ENCODE data around the gene EXOC3L4. TPM values are rescaled to one million over a fixed set of nuclear protein-coding genes. Genes with fewer than 3 reads are reported as not detected.

Gene EXOC3L4
- polyA plus RNA-seq, 2 of the 4 experiments (the other 2 are of a cell fraction) = 1.5 to 4.3 TPM

DNA sequence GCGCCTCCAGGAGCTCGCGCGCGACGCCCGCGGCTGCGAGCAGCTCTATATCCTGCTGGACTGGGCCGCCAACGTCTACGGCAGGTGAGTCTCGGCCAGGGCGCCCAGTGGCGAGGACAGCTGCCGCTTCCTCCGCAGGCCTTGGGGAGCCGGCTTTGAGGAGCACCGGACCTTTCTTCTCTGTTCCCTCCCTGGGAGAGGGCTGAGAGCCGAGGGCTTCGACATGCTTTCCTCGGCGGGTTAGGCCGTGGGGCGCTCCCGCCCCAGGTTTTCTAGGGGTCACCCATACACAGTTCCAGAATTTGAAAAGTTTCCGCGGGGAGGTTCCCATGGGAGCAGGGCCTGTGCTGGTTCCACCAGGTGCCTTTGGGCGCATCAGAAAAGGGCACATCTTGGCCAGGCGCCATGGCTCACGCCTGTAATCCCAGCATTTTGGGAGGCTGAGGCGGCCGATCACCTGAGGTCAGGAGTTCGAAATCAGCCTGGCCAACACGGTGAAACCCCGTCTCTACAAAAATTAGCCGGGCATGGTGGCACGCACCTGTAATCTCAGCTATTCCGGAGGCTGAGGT is 8.2 kb downstream of the EXOC3L4 start:
- CTCF ChIA-PET = interaction anchor here (0.7 to 14.0 kb wide), 17 partner anchors 9 to 291 kb away, joined by 3 to 544 read pairs (median 22); partner anchors contain the start of gene TNFAIP2
- DNase-seq (ENCODE audit: low read depth in 1 of 2, low spot score in 1 of 2) (no peak), FAIRE-seq (no peak), ATAC-seq (no peak)
- 92% methylated on average over 36 of the region's 39 CpGs for WGBS (ENCODE audit: missing lambda C conversion rate)
- Histone ChIP-seq H3K9me3 (no peaks in the 10 kb centered on the region), H3K4me3 (no peak overlapping the region; the same call in 2 of the 3 replicates), H3K27ac (peak overlapping the region in 1 of 2 experiments; percentile 94; a peak in 2 of 6 replicates), H3K4me1 (peaks cover 78% of the 10 kb centered on the region), H3K4me2 (peak overlapping the region; percentile 78)
- POLR2A ChIA-PET = interaction anchor here (1.0 to 2.3 kb wide), 4 partner anchors 16 to 231 kb away, joined by 3 to 10 read pairs (median 6); partner anchors contain the start of gene EIF5
- no peak for TF ChIP-seq KDM5A (IDR thresholded peaks at IDR 0.05)
- no peak for TF ChIP-seq HMGXB4 (CRISPR knock-in tag; IDR thresholded peaks at IDR 0.05; ENCODE audit: borderline replicate concordance)
- TF ChIP-seq CBX2 (IDR thresholded peaks at IDR 0.05; ENCODE audit: borderline replicate concordance, low read depth) = no peak
- TF ChIP-seq FOXS1 (CRISPR knock-in tag; IDR thresholded peaks at IDR 0.05) = no peak
- no peak for TF ChIP-seq FOSB (CRISPR knock-in tag; IDR thresholded peaks at IDR 0.05)
- TF ChIP-seq MAFK (IDR thresholded peaks at IDR 0.05; ENCODE audit: partially characterized antibody) = no peak
- no peak for TF ChIP-seq HOXB5 (CRISPR knock-in tag; IDR thresholded peaks at IDR 0.05)
- no peak for TF ChIP-seq RNF2 (IDR thresholded peaks at IDR 0.05; ENCODE audit: borderline replicate concordance, low read depth)
- TF ChIP-seq RFX5 (IDR thresholded peaks at IDR 0.05) = no peak
- no peak for TF ChIP-seq ZC3H11A (IDR thresholded peaks at IDR 0.05)
- TF ChIP-seq MAZ (IDR thresholded peaks at IDR 0.05; ENCODE audit: borderline replicate concordance, low read depth, low read length) = no peak
- no peak for TF ChIP-seq ESRRA (IDR thresholded peaks at IDR 0.05; ENCODE audit: borderline replicate concordance, low read length)
- no peak for TF ChIP-seq BHLHE40 (IDR thresholded peaks at IDR 0.05; ENCODE audit: low read depth, low read length)
- no peak for TF ChIP-seq KDM1A (IDR thresholded peaks at IDR 0.05; ENCODE audit: low read depth)
- TF ChIP-seq NR3C1 (IDR thresholded peaks at IDR 0.05) = no peak

- WGBS (ENCODE audit: missing lambda C conversion rate) = 3% methylated on average over 37 of the region's 68 CpGs
- Histone ChIP-seq H3K4me1 (peaks cover 78% of the 10 kb centered on the region), H3K27ac (peak overlapping the region; percentile 94), H3K9me3 (no peaks in the 10 kb centered on the region), H3K4me3 (peak overlapping the region; percentile 42), H3K4me2 (peak overlapping the region; percentile 78)
- DNase-seq (ENCODE audit: low read depth in 1 of 2, low spot score in 1 of 2) = peak; percentile 88 to 95
- FAIRE-seq = no peak
- peak; percentile 61 to 80 for ATAC-seq
- ChIA-PET CTCF (interaction anchor here (0.6 to 14.0 kb wide), 41 partner anchors 8 to 747 kb away, joined by 3 to 544 read pairs (median 9); partner anchors contain the start of genes EXOC3L4, LBHD2 and TNFAIP2), POLR2A (interaction anchor here (1.0 to 2.3 kb wide), 6 partner anchors 17 to 241 kb away, joined by 3 to 10 read pairs (median 4); partner anchors contain the start of gene EIF5)
- TF ChIP-seq MAZ (IDR thresholded peaks at IDR 0.05; ENCODE audit: borderline replicate concordance, low read depth, low read length) (no peak), KDM1A (IDR thresholded peaks at IDR 0.05; ENCODE audit: low read depth) (no peak), BCL3 (IDR thresholded peaks at IDR 0.05) (peak; percentile 54; the same call in 1 of the 3 replicates), CEBPB (IDR thresholded peaks at IDR 0.05) (no peak), ESRRA (IDR thresholded peaks at IDR 0.05; ENCODE audit: borderline replicate concordance, low read length) (no peak), RFX5 (IDR thresholded peaks at IDR 0.05) (no peak), JUN (IDR thresholded peaks at IDR 0.05) (peak; percentile 59 to 81; a peak in 2 of 5 replicates), ZNF302 (CRISPR knock-in tag; IDR thresholded peaks at IDR 0.05) (no peak), HOXA7 (CRISPR knock-in tag; IDR thresholded peaks at IDR 0.05) (no peak), NR3C1 (IDR thresholded peaks at IDR 0.05) (no peak), SREBF2 (IDR thresholded peaks at IDR 0.05) (no peak), RCOR1 (IDR thresholded peaks at IDR 0.05; ENCODE audit: low read depth, low read length) (no peak), EHF (CRISPR knock-in tag; IDR thresholded peaks at IDR 0.05) (no peak), EP300 (IDR thresholded peaks at IDR 0.05) (0 out of 5 replicates have a peak, but pooled peaks of 1 of the 2 experiments have one; percentile 40), USF2 (IDR thresholded peaks at IDR 0.05) (no peak)
- TF ChIP-seq, protein P1, sequence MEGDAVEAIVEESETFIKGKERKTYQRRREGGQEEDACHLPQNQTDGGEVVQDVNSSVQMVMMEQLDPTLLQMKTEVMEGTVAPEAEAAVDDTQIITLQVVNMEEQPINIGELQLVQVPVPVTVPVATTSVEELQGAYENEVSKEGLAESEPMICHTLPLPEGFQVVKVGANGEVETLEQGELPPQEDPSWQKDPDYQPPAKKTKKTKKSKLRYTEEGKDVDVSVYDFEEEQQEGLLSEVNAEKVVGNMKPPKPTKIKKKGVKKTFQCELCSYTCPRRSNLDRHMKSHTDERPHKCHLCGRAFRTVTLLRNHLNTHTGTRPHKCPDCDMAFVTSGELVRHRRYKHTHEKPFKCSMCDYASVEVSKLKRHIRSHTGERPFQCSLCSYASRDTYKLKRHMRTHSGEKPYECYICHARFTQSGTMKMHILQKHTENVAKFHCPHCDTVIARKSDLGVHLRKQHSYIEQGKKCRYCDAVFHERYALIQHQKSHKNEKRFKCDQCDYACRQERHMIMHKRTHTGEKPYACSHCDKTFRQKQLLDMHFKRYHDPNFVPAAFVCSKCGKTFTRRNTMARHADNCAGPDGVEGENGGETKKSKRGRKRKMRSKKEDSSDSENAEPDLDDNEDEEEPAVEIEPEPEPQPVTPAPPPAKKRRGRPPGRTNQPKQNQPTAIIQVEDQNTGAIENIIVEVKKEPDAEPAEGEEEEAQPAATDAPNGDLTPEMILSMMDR (IDR thresholded peaks at IDR 0.05) = peak; percentile 8; the same call in 1 of the 3 replicates
- TF ChIP-seq, protein P2, sequence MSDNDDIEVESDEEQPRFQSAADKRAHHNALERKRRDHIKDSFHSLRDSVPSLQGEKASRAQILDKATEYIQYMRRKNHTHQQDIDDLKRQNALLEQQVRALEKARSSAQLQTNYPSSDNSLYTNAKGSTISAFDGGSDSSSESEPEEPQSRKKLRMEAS (IDR thresholded peaks at IDR 0.05) = peak; percentile 87
- TF ChIP-seq, protein P3, sequence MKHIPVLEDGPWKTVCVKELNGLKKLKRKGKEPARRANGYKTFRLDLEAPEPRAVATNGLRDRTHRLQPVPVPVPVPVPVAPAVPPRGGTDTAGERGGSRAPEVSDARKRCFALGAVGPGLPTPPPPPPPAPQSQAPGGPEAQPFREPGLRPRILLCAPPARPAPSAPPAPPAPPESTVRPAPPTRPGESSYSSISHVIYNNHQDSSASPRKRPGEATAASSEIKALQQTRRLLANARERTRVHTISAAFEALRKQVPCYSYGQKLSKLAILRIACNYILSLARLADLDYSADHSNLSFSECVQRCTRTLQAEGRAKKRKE (CRISPR knock-in tag; IDR thresholded peaks at IDR 0.05; ENCODE audit: low read depth) = no peak
Measured at GRCh38 chr14:103103461-103104388, 9.2 kb downstream of the EXOC3L4 start.
